MCF 10A (cell line): ENCODE results near the gene SMAP1. TPM values are rescaled to one million over a fixed set of nuclear protein-coding genes. Genes with fewer than 3 reads are reported as not detected.

Experiments
- BruUV-seq: library from RNA; stranded (reverse); fragments of 400-500 nt; replicated peaks from 2 replicates; lab custom pipeline; 2021; lab: Mats Ljungman, UMichigan
- CTCF ChIA-PET: fragments of 300-600 bp; sonication (Branson Sonifier 250); formaldehyde crosslinking; extraction: SDS; loops from one replicate; lab custom pipeline; 2021; ENCODE audit warnings: antibody characterized with exemption, inconsistent platforms; lab: Yijun Ruan, JAX
- POLR2A ChIA-PET: fragments of 300-600, 350-650 bp; sonication (Branson Sonifier 250); formaldehyde crosslinking; extraction: SDS; loops from one replicate; lab custom pipeline; 2020; ENCODE audit warnings: antibody characterized with exemption, inconsistent platforms; lab: Yijun Ruan, JAX
- DNase-seq: peaks from one replicate; pipeline ENCODE4 v3.0.0-alpha.2; 2018; ENCODE audit not compliant: unreplicated experiment
- H3K27ac Mint-ChIP-seq: one replicate; pipeline ENCODE4 v1.8.0; 2022; ENCODE audit warnings: mild to moderate bottlenecking, low read depth, mixed read lengths; ENCODE audit not compliant: unreplicated experiment
- H3K27me3 Mint-ChIP-seq: one replicate; pipeline ENCODE4 v1.8.0; 2022; ENCODE audit warnings: mixed read lengths; ENCODE audit not compliant: insufficient read depth, unreplicated experiment
- H3K36me3 Mint-ChIP-seq: one replicate; pipeline ENCODE4 v1.8.0; 2022; ENCODE audit warnings: mild to moderate bottlenecking, moderate library complexity, mixed read lengths; ENCODE audit not compliant: insufficient read depth, unreplicated experiment
- H3K4me1 Mint-ChIP-seq: one replicate; pipeline ENCODE4 v1.8.0; 2022; ENCODE audit warnings: mixed read lengths; ENCODE audit not compliant: insufficient read depth, unreplicated experiment
- H3K4me3 Mint-ChIP-seq: one replicate; pipeline ENCODE4 v1.8.0; 2022; ENCODE audit warnings: mild to moderate bottlenecking, moderate library complexity, mixed read lengths; ENCODE audit not compliant: unreplicated experiment
- H3K9me3 Mint-ChIP-seq: one replicate; pipeline ENCODE4 v1.8.0; 2022; ENCODE audit warnings: mixed read lengths; ENCODE audit not compliant: unreplicated experiment
- CTCF ChIP-seq: fragments of 200-600 bp; IDR thresholded peaks from one replicate; pipeline ENCODE4 v1.8.0; 2022; ENCODE audit warnings: antibody characterized with exemption, mild to moderate bottlenecking; ENCODE audit not compliant: unreplicated experiment
- intact Hi-C: fragments of 100-400 bp; cut with micrococcal nuclease; formaldehyde crosslinking; loops from 2 replicates; pipeline ENCODE4 v1.14.1; 2022
- total RNA-seq: library from RNA; stranded (reverse); gene quantifications from 2 replicates; pipeline ENCODE4 v1.2.3, GENCODE V29; 2022

Gene SMAP1
- total RNA-seq, 1 experiment from 2014 or later: 26.5 TPM

- Mint-ChIP-seq H3K27me3 (no peaks in the 10 kb centered on the region), H3K9me3 (no peaks in the 10 kb centered on the region), H3K4me3 (no peak overlapping the region), H3K4me1 (no peaks in the 10 kb centered on the region), H3K27ac (no peak overlapping the region), H3K36me3 (no peaks in the 10 kb centered on the region)
- no peak for TF ChIP-seq CTCF
- intact Hi-C loops: no loop called here
- ChIA-PET CTCF (no interaction called here), POLR2A (no interaction called here)
- no TSS peak for BruUV-seq
- no peak for DNase-seq
Measured at GRCh38 chr6:70638468-70638867, 29.2 kb upstream of the SMAP1 start.

GRCh38 chr6:70651326-70651905 is 16.3 kb upstream of the SMAP1 start:
- intact Hi-C loops: no loop called here
- ChIA-PET POLR2A (no interaction called here), CTCF (interaction anchor here (1.2 kb wide), 1 partner anchor 86 kb away, joined by 3 read pairs; no protein-coding TSS in a partner anchor)
- BruUV-seq: no TSS peak
- Mint-ChIP-seq H3K27ac (no peak overlapping the region), H3K36me3 (no peaks in the 10 kb centered on the region), H3K4me3 (no peak overlapping the region), H3K4me1 (no peaks in the 10 kb centered on the region), H3K27me3 (no peaks in the 10 kb centered on the region), H3K9me3 (no peaks in the 10 kb centered on the region)
- DNase-seq: no peak
- TF ChIP-seq CTCF: no peak

GRCh38 chr6:70652216-70652615 is 15.5 kb upstream of the SMAP1 start:
- no peaks in the 10 kb centered on the region for H3K9me3 Mint-ChIP-seq
- TF ChIP-seq CTCF: no peak
- ChIA-PET POLR2A (no interaction called here), CTCF (interaction anchor here (1.3 kb wide), 1 partner anchor 13 kb away, joined by 3 read pairs; no protein-coding TSS in a partner anchor)
- H3K4me1 Mint-ChIP-seq: no peaks in the 10 kb centered on the region
- BruUV-seq: no TSS peak
- intact Hi-C loops: no loop called here
- H3K36me3 Mint-ChIP-seq: no peaks in the 10 kb centered on the region
- H3K27me3 Mint-ChIP-seq: no peaks in the 10 kb centered on the region
- no peak for DNase-seq
- H3K27ac Mint-ChIP-seq: no peak overlapping the region
- no peak overlapping the region for H3K4me3 Mint-ChIP-seq

GRCh38 chr6:70657706-70658105 is 10.0 kb upstream of the SMAP1 start:
- TF ChIP-seq CTCF: no peak
- BruUV-seq: no TSS peak
- Mint-ChIP-seq H3K4me3 (no peak overlapping the region), H3K4me1 (no peaks in the 10 kb centered on the region), H3K9me3 (no peaks in the 10 kb centered on the region), H3K36me3 (no peaks in the 10 kb centered on the region), H3K27me3 (peaks cover 18% of the 10 kb centered on the region), H3K27ac (no peak overlapping the region)
- no peak for DNase-seq
- CTCF ChIA-PET: interaction anchor here (1.4 kb wide), 1 partner anchor 29 kb away, joined by 3 read pairs; no protein-coding TSS in a partner anchor
- intact Hi-C loops: no loop called here
- POLR2A ChIA-PET: no interaction called here
